Measurements from ENCODE around the gene AVEN.
A peak's percentile ranks its signal among the peaks of the same experiment; 100 is the strongest.

Gene AVEN

DNA sequence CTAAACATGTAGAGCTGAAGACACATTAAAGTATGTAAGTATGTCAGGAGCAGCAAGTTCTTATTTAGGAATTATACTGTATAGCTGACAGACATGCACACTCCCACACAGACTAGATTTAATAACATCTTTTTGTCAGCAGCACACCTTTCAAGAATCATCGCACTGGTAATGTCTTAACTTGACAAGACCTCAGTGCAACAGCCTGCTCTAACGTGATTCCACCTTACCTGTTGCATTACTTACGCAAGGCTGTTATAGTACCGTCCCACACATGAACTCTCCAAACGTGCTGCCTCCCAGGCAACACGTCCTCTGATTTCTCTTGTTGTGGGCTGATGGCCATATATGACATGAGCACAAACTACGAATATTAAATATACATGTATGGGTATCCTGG is 58.8 kb downstream of the AVEN start:
- DNase-seq: no peak

DNA sequence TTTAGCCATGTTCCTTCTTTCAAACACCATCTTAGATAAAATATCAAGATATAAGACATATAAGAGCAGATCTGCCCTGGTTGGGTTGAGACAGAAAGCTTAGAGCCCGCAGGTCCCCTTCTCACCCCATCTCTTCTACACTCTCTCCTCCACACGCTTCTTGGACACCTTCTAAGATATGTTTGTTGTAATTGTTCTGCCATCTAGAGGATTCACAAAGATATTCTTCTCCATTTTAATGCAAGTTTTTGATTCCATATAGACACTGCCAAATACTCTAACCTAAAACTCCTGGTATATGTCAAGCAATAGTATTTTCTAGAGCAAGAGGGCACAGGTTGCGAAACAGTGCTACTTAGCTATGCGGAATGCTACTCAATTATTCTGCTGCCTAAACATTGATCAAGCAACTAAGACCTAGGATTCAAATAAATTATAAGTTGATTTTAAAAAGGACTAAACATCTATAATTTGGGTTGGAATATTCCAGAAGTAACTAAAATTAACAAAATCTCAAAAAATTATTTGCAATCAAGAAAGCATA is 63.9 kb downstream of the AVEN start:
- DNase-seq: no peak

DNA sequence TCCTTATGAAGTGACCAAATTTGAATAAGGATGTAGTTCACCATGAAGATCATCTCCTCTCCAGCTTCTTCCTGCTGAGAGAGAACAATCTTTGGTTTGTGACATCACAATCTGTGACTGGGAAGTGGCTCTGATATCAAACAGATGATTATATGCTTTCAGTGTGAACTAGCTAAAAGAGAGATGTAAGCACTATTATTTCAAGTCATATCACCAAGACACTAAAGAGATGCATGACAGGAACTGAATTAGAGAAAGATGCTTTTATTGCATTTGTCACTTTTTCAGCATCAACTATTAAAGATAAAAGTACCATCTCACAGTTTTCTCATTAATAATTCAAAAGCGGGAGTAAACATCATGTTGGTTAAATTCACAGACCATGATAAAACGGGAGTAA is 67.2 kb downstream of the AVEN start:
- no peak for DNase-seq

DNA sequence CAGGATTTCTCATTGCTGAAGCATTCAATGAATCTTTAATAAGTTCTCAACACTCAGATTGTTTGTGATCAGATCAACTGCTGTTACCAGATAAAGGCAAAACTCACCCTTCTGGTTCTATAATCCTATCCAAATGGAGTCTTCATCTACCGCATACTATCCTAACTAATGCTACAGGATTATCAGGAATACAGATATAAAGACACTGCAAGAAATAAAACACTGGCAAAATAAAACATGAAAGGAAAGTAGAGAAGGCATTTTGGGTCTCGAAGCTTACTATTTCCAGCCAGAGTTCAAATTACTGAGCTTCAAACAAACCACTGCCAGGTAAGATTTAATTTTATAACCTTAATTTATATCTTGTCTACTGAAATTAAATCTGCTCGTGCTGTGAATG is 70.2 kb downstream of the AVEN start:
- no peak for DNase-seq

DNA sequence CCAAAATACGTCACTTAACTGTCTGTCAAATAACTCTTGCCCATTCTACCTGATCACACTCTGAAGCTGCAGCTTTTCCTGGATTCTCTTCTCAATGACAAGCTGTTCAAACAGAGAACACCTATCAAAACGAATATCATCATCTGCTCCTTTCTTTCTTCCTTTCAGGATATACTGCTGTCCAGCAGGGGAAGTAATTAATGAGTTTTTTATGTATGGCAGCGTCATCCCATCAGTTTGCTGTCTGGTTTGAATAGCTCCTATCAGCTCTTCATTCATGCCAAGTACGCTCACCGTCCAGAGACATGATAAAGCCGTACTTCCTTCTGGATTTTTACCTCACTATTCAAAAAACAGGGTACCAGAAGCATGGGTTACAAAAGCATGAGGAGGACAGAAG is 70.8 kb downstream of the AVEN start, which contains the start of gene CHRM5:
TSS of gene CHRM5 (plus strand) at position 274 of the 400 bp plus-strand sequence. CDS start 94,221 bp downstream, outside the sequence.
- peak; percentile 96 to 98 for DNase-seq

DNA sequence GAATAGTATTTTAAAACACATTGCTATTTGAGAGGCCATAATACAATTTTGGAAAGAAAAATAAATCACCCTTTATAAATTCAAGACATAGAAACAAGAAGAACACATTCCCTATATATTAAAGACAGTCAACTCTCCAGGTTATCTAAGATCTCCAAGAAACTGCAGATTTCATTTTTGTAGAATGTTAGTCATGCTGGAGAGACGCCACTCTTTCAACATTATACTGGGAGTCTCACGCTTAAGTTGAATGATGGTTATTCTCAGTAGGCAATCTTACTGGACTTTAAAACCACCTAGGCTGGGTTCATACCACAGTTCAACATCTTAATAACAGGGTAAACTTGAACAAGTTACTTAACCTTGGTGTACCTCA is 74.4 kb downstream of the AVEN start:
- DNase-seq: no peak

DNA sequence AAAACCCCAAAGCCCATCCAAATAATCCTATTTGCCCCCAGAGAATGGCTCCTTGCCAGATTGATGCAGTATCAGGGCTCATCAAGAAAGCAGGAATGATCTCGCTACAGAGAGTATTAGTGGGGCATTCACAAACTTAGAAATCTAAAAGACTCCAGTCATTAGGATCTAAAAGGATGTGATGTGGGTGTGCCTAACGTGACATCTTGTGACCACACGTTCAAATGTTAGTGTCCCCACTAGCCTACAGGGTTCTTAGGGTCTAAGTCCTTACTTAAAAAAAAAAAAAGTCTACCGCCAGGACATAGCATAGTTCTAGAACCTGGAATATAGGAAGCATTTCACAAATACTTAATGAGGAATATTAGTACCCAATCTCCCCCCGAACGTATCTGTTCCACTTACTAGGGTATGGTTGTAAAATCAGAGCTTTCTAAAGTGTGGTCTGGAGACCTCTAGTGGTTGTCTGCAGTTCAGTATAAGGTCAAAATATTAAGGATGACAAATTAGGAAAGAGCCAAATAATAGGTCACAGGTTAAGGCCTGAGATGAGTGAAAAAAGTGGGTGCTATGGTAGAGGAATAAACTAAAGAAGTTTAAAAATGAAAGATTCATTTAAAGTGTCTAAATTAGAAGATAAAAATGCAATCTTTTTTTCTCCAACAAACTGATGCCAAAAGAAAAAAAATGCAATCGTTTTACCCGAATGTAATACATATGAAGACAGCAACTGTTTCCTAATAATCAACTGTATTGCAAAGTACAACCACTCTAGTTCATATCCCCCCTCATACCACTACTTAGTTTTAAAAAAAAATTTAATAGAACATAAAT is 75.0 kb downstream of the AVEN start:
- peak in 1 of 2 experiments; percentile 42 for DNase-seq

DNA sequence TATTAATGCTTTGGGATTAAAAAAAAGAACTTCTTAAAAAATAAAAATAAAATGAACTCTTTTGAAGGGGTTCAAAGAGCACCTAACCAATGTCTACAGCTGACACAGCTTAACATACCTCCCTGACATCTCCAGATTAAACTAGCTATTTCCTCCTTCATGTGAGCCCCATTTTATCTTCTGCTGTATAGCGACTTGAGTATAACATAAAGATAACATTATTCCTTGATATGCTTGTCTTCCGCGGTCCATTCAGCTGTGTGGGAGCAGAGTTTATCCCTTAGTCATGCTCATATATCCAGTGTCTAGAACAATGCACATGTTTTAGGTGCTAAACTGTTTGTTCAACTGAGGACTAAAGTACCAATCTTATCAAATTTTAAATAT is 78.5 kb downstream of the AVEN start:
- DNase-seq: no peak

DNA sequence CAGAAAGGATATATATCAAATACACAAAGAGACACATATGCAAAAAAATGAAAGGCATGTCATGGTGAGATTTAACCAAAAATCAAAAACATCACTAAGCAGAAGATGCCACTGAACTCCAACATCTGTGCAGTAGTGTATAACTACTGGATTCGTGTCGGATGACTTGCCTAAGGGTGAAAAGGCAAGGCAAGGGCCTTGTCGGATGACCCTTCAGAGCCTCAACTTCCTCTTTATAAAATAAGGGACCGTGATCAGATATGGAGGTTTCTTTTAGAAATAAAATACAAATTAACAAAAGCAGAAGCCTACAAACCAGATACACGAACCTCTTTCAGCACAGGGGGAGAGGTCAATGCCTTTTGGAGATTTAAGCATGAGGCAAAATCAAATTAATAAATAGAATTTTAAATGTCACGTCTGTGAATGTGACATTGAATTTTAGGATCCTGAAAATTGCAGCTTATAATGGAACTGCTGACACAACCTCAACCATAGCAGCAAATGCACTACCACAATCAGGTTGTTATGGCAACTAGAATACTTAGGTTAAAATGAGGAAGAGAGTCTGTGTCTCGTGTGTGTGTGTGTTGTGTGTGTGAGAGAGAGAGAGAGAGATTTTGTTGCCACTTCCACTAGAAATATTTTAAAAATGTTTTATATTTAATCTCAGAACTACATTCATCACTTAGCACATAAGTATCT is 79.0 kb downstream of the AVEN start:
- no peak for DNase-seq

DNA sequence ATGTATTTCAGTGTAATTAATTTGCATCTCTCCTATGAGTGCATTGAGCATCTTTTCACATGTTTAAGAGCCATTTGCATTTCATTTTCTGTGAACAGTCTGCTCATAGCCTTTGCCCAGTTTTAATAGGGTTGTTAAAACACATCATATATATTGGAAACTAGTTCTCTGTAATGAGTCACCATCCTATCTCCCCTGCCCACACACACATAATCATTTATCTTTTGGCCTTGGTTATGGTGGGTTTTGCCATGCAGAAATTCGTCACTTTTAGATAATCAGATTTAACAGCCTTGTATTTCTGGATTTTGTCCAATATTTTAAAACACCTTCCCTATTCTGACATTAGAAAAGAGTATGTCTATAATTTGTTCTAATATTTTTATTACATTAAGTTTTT is 82.6 kb downstream of the AVEN start:
- DNase-seq: no peak

DNA sequence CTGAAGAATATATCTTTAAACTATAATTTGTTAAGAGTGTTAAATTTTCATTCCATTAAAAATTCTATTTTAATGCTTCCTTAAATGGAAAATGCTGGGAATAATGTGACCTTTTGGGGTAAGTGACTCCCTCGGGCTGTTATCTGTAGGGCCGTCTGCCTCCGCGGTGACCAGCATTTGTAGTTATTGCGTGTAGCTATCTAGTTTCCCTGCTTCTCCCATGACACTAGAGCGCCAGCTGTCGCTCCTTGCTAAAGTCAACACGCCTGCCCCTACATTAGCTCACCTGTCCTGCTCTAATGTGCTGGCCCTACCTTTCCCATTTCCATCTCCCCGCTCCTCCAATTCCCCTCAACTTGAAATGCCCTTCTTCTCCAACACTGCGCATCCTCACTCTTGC is 83.1 kb downstream of the AVEN start:
- peak; percentile 72 to 92 for DNase-seq

DNA sequence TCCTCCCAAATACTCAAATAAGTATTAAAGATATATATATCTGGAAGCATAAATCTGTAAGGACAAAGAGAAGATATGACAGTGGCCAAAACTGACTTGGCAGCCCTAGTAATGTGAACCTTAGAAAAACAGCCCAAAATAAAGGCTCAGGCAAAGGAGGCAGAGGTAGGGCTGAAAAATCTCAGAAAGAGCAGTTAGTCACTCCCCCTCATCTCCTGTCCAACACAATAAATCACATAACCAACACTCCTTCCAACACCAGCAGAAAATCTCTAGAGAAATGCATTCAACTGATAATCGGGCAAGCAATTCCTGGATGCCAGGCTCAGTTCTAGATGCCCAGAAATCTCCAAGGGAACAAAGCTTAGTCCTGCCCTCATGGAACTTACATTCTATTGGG is 92.9 kb downstream of the AVEN start:
- DNase-seq: no peak

DNA sequence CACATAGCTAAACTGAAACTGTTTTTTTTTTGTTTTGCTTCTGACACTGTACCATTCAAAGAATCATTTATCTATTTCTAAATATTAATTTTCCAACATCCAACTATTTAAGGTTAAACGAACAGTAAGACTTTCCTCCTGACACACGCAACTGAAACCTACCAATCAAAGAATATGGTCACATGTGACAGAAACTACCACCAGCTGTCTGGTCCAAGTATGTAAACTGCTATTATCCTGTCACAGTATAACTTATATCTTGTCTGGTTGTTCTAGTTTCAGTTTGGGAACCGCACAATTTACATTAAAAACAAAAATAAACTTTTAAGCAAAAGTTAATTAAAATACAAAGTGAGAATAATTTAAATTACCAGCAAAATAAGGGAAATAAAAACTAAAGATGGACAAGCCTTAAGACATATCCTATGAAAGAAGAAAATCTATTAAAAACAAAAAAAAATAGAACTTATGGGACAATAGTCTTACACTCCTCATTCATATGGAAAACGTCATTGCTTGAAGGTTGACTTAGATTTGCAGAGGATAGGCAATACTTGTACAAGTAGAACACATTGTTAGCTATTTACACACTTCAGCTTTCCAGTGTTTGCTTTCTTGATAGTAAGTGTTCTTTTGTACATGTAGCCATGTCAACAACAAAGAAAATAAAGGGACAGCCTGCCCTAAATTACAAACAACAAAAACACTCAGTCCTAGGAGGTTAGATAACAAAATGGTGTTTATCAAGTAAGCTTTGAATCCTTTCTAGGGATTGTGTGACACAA is 97.5 kb downstream of the AVEN start:
- DNase-seq: peak; percentile 9 to 18

DNA sequence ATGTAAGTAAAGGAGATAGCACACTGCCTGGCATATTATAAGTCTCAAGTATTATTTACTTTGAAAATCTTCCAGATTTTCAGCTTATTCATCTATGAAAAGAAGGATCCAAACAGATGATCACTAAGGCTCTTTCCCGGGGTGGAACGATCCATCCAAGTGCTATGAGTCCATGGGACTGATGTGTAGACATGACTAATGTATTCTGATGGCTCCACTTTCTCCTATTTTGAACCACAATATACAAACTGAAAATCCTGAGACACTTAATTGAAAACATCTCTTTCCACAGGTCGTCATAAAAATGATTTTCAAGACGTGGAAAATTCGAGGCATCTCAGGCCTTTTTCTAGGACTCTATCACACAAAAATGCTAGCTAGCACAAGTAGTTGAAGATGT is 104.1 kb downstream of the AVEN start:
- DNase-seq: no peak

DNA sequence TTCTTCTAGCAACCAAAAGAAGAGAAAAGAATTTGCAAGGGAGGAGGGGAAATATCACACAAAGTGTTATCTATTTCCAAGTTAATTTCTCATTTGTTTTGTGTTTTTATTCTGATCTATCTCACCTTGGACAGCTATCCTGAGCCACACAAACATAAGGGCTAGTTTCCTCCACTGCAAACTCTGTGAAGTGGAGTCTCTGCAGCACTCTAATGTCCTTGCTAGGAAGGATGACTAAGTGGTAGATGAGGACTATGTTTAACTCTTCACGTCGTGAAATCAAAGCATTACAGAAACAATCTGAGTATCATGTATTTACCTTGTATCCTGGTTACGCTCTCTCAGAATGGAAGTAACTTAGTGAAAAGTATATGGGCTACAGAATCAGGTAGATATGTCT is 104.6 kb downstream of the AVEN start:
- DNase-seq: no peak

DNA sequence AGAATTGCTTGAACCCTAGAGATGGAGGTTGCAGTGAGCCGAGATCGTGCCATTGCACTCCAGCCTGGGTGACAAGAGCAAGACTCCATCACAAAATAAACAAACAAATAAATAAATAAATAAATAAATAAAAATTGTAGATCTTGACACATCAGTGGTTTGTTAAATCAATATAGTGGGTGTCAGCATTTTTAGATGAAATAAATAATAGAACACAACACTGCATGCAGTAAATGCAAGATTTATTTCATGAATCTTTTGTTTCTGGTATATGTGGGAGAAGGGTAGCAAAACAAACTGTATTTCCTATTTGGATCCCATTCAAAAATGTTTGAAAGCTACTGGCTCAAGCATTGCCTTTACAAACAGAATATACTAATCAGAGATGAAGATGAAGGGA is 106.3 kb downstream of the AVEN start:
- no peak for DNase-seq

DNA sequence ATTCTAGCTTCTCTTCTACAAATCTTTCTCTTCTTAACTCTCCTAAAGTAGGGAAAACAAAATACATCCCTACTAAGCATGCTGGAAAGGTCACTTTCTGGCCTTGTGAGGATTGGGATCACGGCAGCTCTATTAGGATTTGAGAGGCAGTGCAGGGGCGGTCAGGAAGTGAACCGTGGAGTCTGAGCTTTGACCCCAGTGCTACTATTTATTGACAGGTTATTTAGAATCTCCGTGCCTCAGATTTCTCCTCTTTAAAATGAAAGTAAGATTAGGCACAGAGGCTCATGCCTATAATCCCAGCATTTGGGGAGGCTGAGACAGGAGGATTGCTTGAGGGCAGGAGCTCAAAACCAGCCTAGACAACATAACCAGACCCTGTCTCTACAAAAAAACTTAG is 112.7 kb downstream of the AVEN start:
- no peak for DNase-seq

DNA sequence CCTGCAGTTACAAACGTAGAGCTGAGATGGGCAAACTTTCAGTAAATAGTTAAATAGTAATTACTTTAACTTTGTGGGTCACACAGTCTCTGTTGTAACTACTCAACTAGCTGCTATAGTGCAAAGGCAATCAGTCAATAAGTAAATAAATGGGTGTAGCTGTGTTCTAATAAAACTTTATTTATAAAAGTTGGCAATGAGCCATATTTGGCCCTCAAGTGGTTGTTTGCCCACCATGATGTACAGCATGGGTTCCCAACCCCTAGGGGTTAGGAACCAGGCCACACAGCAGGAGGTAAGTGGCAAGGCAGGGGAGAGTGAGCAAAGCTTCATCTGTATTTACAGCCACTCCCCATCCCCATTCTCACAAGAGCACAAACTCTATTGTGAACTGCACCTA is 115.6 kb downstream of the AVEN start:
- no peak for DNase-seq

DNA sequence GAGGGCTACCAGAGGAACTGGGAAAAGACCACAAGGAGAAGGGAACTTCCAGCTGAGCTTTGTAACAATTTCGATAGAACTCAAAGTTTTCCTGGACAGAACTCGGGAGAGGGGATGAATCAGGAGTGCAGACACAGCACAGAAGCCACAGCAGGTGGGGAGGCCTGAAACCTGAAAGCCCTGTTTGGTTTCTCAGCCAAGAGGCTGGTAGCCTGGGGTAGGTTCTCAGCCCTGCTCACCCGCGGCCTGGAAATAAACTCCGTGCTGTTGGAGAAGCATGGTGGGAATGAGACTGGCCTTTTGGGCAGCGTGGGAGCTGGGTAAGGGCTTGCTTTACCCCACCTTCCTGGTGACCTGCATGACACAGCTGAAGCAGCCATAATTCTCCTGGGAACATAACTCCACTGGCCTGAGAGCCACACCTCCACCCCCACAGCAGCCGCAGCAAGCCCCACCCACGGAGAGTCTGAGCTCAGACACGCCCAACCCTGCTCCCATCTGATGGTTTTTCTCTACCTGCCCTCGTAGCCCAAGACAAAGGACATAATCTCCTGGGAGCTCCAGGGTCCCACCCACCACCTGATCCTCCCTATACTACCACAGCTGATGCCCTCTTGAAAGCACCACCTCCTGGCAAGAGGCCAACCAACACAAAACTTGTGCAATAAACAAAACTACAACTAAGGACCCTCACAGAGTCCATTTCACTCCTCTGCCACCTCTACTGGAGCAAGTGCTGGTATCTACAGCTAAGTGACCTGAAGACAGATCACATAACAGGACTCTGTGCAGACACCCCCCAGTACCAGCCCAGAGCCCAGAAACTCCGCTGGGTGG is 123.2 kb downstream of the AVEN start:
- no peak for DNase-seq

DNA sequence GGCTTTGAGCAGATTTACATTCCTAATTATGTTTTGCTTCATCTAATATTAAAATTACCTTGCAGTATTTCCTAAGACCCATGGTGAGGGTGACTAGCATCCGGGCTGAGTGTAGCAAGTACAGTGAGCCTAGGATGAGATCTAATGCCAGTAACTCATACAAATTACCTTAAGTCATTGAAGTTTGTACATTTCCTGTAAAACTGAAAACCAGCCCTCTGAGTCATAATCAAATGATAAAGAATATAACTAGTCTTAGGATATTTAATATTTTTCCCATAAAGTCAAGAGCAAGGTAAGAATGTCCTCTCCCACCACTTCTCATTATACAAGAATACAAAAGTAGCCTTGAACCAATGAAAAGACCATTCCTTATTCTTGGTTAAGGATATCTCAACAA is 125.5 kb downstream of the AVEN start:
- no peak for DNase-seq

DNA sequence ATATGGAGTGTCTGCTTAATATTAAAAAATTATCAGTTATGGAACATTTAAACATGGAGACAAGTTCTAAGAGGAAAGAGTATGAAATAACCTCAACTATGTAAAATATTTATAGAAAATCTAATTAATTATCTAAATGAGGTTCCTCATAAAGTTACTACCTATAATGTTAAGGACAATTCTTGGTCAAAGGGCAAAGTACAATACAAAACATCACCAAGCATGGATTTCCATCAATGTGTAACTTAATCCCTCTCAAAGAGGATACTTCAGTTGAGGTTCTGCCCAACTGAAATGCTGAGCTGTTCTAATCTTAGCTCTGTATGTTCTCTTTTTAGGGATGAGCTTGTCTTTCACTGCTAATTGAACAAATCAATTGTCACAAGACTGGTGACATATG is 126.7 kb downstream of the AVEN start:
- no peak for DNase-seq

DNA sequence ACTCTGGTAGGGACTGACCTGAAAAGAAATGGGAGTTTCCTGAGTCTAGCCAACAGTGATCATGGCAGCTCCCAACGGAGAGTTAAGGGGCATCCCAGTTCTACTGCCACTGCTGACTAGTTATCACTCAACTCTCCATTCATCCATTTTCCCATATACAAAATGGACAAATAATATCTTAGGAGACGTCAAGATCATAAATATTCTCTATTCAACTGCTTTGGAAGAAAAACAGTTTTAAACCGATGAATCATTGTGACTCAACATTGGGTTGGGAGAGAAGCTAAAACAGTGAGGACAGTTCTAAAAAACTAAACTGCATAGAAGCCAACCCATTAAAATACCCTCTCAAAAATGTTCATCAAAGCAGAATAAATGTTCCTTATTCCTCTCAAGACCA is 128.3 kb downstream of the AVEN start:
- no peak for DNase-seq

DNA sequence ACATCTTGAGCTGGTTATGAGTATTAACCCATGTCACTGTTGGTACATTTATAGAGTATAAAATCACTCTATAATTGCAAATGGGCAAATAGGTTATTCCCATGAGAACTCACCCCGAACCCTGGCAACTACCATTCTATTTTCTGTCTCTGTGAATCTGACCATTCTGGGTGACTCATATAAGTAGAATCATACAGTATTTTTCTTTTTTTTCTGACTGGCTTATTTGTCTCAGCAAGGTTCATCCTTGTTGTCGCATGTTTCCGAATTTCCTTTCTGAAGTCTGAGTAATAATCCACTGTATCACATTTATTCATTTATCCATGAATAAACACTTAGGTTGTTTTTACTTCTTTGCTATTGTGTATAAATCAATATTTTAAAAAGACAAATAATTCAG is 130.6 kb downstream of the AVEN start:
- DNase-seq: no peak
